Suprapubic skin (tissue), 4 donors: Measurements from ENCODE around the gene KDM4B.

Experiments
- CTCF ChIP-seq, 2 donors: fragments of 200-600 bp in 1 of 2; fragments of 450-650 bp in 1 of 2; sonication (generic) in 1 of 2; IDR thresholded peaks; one replicate each; pipeline ENCODE4 v1.5.1; 2016 to 2019; ENCODE audit warnings: antibody characterized with exemption in 2 of 2, mild to moderate bottlenecking in 1 of 2, moderate library complexity in 1 of 2
- POLR2A ChIP-seq, 2 donors: fragments of 450-650 bp; IDR thresholded peaks; one replicate each; pipeline ENCODE4 v1.6.1; 2017; ENCODE audit warnings: antibody characterized with exemption in 2 of 2, mild to moderate bottlenecking in 2 of 2, moderate library complexity in 2 of 2
- POLR2AphosphoS5 ChIP-seq, 3 donors: sonication (generic); formaldehyde crosslinking; IDR thresholded peaks; one replicate each; pipeline ENCODE4 v1.6.1; 2017; ENCODE audit warnings: antibody characterized with exemption in 3 of 3

- TF ChIP-seq POLR2AphosphoS5 (IDR thresholded peaks at IDR 0.05) (no peak), CTCF (IDR thresholded peaks at IDR 0.05) (no peak), POLR2A (IDR thresholded peaks at IDR 0.05) (no peak)
Observed at GRCh38 chr19:5127717-5128116, 158.8 kb downstream of the KDM4B start.
